ENCODE measurements around the gene DSP.

DSP gene

DNA sequence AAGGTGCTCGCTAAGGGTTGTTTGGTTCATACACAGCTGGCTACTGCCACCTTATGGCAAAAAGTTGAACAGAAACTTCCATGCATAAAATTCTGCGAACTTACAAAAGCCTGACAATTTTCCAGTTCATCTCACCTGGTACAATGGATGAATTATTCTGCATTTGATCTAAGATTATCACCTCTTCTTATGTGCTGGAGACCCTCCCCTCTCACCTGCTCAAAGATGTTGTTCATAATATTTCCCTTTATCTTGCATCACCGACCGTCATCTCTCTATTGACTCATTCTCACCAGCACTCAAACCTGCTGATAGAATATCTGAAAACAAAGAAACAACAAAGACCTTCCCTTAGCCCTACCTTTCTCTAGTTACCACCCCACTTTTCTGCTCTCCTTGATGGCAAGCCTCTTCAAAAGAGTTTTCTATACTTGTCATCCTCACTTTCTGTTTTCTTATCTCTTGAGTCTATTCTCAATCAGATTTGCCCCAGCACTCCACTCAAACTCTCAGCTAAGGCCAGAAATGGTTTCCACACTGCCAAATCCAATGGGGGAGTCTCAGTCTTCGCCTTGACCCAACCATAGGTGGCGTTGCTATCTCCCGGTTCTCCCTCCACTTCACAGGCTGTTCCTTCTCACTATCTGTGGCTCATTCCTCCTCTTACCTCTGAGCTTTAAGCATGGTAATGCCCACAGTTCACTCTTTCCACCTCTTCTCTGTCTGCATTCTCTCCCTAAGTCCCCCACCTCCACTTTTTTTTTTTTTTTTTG is 74.3 kb downstream of the DSP start:
- peak in 4 of 6 experiments; percentile 7 to 46 (median 23) for DNase-seq

- DNase-seq = no peak
Observed at GRCh38 chr6:7617801-7618764, 76.6 kb downstream of the DSP start.

DNA sequence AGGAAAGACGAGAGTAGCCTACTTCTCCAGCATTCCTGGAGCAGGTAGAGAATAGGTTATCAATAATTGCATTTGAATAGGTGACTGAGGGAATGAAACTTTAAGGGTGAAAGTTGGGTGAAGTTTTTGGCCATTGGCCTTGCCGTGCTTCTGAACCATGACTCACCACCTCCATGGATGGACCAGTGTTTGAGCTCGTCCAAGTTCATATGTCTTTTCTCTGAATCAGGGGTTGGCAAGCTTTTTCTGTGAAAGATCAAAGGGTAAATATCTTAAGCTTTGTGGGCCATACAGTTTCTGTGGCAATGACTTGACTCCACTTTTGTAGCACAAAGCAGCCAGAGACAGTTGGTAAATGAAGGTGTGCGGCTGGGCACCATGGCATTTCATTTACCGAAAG is 80.3 kb downstream of the DSP start:
- DNase-seq = no peak

DNA sequence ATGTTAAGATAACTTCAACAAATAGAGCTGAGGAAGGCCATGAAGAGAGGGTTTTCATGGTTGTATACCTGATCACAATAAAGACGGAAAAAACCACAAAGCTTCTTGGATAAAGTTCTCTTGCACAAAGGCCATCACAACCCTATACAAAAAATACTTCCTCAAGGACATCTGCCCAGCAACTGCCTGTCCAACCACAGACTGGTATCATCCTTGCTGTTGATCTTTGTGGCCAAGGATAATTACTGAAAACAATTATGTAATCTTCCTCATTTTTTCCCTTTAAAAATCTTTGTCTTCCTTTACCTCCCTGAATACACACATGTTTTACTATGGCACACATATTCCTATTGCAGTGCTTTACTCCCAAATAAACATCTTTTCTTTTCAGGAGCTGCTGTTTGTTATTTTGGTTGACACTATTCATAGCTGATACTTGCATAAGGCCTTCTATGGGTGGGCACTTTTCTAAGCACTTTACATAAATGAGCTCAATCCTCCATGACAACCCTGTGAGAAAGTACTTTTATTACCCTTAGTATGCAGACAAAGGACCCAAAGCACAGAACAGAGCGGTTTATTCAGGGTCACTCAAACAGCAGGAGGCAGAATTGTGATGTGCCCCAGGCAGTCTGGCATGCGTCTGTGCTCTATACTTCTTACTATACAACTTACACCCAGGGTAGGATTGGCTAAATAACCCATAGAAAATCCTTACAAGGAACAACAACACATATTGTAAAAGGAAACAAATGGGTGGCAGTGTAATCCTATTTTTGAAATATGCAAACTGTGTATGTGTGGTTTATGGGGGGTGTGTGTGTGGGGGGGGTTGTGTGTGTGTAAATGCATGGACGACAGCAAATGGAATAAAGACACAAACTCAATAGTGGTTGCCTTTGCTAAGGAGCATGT is 83.6 kb downstream of the DSP start:
- no peak for DNase-seq

GRCh38 chr6:7628479-7628878 is 87.0 kb downstream of the DSP start:
- no peak for DNase-seq

DNA sequence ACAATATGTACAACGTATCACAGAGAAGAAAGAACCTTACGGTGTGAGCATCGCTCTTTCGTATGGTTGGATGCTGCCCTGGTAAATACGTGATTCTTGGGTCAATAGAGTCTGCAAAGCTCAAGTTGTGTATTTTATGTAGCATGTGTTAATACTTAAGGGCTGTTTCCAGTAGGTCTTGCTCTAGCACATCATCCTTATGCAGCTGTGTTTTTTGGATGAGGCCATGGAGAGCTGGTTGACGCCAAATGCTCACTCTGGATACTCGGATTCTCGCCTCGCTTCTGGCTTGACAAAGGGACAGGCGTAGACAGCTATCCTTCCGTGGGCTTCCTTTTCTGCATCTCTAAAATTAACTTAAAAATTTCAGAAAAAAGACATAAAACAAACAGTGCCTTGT is 87.4 kb downstream of the DSP start:
- no peak for DNase-seq

GRCh38 chr6:7629321-7629720 is 87.8 kb downstream of the DSP start:
- no peak for DNase-seq

GRCh38 chr6:7630792-7631191 is 89.3 kb downstream of the DSP start:
- no peak for DNase-seq

GRCh38 chr6:7631466-7631865 is 90.0 kb downstream of the DSP start:
- DNase-seq = no peak

GRCh38 chr6:7632501-7633290 is 91.2 kb downstream of the DSP start:
- no peak for DNase-seq

DNA sequence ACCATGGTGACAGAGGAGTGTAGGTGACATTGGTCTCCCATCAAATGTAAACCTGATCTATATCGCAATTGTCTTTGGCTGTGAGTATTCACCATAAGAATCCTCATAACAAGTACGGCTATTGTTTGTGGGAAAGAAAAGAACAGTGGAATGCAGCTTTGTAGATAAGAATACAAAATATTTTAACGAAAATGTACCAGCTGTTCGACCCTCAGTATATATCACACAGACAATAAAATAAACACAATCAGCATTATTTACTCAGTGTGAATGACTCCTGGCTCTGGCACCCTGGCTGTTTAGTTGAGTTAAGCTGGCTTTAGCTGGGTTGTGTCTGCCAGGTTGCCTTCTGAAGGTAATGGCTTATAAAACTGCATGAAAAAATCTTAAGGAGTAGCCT is 91.9 kb downstream of the DSP start:
- no peak for DNase-seq

DNA sequence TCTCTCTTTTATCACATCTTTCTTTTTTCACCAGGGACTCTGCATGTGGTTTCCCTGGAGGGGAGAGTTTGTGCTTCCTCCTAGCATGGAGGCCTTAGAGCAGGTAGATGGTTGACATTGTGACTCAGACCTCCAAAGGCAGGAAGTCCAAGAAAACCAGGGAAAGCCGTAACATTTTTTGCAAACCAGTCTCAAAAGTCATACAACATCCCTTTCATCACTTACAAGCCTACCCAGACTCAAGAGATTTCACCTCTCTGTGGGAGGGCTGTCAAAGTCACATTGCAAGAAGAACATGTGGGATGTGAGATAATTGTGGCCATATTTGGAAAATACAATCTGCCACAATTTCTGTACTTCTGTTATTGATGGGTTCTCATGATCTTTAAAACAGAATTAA is 94.7 kb downstream of the DSP start:
- DNase-seq = no peak

Data from stimulated activated naive CD4-positive, alpha-beta T cell (primary cell).